Measurements from ENCODE around the gene TBC1D3B.
"Not testable (repeated sequence)": the region's sequence is repeated elsewhere in the genome, so short reads cannot be mapped to it uniquely, and the experiment has no call there.

Gene TBC1D3B

DNA sequence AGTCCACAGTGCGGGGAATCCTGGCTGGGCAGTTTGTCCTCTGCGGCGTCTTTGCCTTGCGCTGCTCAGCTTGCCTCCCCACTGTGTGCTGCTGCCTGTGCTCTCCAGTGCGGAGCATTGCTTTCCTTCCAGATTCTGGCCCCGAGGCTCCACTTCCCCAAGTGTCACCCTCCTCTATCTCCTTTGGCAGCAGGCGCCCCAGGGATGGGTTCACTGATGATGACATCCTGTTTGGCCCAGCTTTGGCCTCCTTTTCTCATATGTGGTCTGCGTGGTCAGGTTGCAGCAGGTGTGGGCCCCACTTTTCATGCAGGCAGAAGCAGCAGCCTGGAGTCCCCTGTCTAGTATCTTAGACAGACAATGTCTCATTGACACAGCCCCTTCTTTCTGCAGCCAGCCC, 25.1 kb upstream of the TBC1D3B start:
- not testable (repeated sequence) for DNase-seq (ENCODE audit: low read depth in 3 of 3, low spot score in 1 of 3)

DNA sequence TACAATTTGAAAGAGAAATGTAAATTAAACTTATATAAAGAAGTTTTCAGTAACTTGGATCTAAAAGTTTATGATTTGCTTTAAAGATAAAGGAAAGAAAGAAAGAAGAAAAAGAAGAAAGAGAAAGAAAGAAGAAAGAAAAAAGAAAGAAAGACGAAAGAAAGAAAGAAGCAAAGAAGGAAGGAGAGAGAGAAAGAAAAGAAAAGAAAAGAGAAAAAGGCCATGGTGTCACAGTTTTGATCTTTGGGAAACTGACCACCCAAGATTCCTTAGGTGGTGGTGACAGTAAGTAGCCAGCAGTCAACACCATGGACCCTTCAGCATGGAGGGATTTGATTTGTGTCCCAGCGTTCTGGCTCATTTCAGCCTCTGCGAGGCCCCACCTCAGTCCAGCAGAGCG, 24.7 kb upstream of the TBC1D3B start:
- not testable (repeated sequence) for DNase-seq (ENCODE audit: low read depth in 3 of 3, low spot score in 1 of 3)

DNA sequence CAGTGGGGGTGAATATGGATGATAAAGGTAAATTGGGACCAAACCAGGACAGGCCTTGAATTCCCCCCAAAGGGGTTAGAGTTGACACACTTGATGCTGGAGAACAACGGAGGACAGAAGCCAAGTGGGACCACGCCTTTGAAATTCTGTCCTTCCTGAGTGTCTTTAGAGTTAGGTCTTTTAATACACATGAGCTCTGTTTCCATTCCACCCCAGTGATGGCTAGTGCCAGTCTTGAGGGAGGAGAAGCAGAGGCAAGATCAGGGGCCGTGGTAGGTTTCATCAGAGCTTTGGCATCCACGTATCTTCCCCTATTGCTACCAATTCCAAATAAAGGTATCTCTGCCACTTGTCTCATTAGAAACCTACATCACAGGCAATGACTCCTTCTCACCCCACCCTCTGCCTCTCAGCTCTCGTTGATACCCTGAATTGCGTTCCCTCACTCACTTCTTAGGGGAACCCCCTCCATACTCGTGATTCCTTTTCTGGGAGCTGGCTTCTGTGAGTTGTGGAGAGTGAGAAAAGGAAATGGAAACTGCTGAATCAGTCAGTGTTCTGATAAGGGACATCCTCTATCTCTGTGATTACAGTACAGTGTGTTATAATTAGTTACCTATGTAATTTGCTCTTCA, 22.5 kb upstream of the TBC1D3B start:
- DNase-seq (ENCODE audit: low read depth in 3 of 3, low spot score in 1 of 3), result no peak

DNA sequence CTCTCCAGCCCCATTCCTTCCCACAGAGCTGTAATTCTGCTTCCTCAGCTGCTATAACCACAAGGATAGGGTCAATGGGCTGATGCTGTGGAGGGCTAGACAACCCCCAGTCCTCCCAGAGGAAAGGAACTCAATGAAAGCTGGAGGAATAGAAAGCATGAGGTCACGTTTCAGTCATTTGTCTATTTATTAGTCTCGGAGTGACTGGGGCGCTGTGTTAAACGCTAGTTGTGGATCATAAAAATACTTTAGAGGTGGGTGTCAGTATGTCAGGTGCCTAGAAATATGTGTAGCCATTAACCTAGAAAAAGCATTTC, 20.9 kb upstream of the TBC1D3B start:
- DNase-seq (ENCODE audit: low read depth in 3 of 3, low spot score in 1 of 3), result no peak

DNA sequence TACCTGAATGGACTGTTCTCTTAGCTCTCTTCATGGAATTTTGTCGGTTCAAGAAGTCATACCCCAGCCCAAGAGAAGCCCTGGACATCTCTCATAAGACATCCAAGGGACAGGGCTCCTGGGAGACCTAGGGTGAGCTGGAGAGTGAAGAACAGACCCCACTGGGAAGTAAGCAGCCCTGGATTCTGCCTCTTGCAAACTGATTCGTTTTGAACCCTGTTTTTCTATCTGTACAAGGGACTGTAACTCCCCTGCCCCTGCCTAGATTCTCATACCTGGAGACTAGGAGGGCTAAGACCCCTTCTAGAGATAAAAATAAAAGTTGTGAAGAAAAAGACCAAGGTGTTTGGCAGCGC, 19.7 kb upstream of the TBC1D3B start:
- no peak for DNase-seq (ENCODE audit: low read depth in 3 of 3, low spot score in 1 of 3)

DNA sequence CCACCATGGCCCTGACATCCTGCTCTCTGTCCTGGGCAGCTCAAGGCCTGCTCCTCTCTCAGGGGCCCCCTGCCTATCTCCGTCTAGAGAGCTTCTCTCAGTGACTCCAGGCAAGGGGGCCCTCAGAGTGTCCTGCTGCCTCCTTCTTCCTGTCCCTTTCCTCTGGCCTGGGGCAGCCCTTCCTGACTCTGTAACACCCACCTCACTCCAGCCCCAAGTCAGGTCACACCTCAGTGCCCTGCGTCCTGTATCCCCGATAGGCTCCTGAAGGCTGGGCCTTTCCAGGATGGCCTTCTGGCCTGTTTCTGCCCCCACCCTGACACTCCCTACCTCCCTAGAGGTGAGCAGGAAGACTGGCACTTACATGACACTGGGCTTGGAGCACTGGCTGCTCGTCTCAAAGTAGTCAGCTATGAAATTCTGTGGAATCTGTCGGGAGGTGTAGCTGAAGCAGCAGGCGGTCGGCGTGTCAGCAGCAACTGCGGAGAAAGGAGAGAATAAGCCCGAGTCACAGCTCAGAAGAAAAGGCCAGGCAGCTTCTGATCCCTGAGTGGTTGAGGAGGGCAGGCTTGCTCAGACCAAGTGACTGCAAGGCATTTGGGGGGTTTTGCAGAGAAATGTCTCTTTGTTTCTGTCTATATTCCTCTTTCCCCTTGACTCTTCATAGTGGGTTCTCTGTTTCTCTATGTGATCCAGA, 19.1 kb upstream of the TBC1D3B start:
- no peak for DNase-seq (ENCODE audit: low read depth in 3 of 3, low spot score in 1 of 3)

DNA sequence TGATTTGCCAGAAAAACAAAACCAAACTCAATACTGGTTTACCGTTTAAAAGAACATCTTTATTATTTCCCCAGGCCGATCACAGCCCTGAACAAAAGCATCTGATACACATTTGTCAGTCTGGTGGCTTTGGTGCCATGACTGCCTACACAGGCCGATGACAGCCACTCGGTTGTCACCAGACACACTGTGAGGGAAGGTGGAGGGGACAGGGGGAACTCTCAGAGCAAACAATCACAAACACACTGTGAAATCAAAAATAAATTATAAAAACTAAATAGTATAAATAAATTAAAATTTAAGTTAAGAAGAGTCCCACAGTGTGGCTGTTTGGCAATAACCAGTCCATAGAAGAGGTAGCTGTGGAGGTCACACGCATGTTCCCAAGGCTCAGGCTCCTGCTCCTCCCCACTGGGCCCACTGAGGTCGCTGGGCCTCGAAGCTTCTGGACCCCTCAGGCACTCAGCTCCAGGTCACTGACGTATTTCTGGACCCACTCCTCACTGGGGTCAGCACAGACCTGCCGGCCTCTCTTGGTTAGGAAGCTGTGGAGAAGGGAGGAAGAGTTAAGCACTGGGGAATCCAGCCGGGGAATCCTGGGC, 18.5 kb upstream of the TBC1D3B start:
- DNase-seq (ENCODE audit: low read depth in 3 of 3, low spot score in 1 of 3), result not testable (repeated sequence)

DNA sequence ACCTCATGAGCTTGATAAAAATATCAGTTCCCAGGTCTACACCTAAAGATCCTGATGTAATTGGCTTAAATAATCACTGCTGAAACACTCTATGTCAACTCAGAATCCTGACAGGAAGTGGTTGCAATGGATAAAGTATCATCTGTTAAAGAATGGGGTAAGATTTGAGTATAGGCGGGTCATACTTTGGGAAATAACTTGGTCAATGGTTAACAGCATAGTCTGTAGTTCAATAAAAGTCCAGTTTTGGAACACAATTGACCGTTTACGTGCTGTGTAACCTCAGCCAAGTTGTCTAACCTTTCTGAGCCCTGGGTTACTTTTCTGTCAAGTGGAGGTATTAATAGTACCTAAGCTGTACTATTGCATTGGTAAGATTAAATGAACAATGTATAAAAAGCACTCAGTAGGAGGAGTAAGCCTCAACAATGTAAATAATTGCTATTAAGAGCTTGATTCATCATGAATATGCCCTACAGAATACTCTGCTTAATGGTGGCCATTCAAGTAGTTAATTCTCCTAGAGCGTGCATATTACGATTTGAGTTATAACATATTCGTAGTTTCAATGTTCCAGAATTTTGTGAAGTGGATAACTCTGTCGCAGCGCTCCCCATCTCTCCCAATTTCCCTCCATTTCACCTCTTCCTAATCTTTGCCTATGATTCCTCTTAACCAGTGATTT, 17.9 kb upstream of the TBC1D3B start:
- not testable (repeated sequence) for DNase-seq (ENCODE audit: low read depth in 3 of 3, low spot score in 1 of 3)

DNA sequence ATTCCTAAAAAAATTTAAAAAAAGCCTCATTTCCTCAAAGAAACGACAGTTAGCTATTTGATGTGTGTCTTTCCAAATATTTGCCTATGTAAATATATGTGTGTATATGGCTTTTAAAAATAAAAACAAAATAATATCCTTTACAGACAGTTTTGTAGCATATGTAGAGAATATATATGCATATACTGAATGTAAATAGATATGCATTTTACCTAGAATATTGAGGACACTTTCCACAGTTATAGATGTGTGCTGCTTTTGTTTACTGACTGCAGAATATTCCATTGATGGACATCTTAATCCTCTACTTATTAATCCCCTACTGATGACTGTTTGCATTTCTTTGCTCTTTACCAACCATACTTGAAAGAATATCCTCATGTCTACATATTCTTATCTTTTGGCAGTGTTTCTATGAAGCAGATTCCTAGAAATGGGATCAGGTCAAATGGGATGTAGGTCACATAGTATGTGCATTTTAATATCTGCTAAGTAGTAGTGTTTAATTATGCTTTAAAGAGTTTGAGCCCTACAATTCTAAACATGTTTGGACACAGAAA, 16.9 kb upstream of the TBC1D3B start:
- no peak for DNase-seq (ENCODE audit: low read depth in 3 of 3, low spot score in 1 of 3)

DNA sequence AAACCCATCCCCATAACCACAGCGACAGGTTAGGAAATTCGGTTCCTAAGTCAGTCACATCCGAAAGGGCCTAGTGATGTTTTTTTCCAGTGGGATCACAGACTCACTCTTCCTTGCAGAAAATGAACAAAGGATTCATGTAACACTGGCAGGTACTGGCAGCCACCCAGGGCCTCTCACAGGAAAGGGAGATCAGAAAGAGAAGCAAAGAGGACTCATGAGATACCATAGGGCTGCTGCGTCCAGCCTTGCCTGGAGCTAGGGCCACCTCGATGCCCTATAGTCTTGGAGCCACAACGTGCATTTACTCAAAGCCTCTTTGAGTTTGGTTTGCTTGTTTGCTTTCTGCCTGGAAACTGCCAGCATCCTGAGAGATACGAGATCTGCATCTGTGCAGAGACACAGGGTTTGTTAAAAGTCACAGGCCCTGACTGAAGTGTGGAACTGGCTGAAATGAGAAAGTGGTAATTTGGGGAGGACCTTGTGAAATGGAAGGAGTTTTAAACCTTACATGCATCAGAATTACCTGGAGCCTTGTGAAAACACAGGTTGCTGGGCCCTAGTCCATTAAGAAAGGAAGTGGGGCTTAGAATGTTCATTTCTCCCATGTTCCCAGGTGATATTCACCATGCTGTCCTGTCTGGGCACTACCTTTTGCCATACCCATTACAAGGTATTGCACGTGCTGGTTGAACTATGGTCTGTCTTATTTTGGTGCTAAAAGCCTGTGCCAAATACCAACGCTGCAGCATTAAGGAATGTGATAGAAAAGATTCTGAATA, 14.3 kb upstream of the TBC1D3B start:
- DNase-seq (ENCODE audit: low read depth in 3 of 3, low spot score in 1 of 3), result not testable (repeated sequence)

DNA sequence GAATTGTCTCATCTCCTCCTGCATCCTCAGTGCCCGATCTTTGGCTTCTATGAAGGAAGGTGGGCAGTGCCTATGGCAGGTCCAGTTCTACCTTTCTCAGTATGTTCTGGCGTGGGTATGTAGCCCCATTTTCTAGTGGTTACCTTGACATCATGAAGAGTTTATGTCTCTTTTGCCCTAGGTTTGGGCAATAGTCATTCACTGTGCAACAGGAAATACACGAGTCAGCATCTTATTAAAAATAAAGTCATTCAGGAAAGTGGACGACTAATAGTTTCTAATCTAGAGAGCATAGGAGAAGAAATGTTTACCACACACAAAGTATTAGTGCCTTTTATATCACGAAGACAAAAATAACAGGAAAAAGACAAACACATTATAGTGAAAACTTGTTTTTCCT, 13.6 kb upstream of the TBC1D3B start:
- not testable (repeated sequence) for DNase-seq (ENCODE audit: low read depth in 3 of 3, low spot score in 1 of 3)

DNA sequence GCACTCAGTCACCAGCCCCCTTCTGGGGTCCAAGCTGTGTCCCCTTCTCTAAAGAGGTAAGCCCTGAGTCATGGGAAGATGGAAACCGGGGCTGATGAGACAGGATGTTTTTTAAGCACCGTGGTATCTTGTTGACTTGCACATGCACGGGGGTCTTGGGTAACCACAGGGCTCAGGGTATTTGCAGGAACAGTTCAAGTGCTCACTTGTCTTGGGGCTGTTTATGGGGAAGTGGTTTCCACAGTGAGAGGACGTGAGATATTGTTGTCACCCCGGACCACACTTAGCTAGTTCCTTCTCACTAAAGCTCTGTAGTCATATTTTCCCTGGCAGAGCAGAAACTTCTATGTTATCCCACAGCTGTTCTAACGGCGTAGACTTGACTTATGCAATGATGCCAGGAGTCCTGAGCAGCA, 12.5 kb upstream of the TBC1D3B start:
- DNase-seq (ENCODE audit: low read depth in 3 of 3, low spot score in 1 of 3), result no peak

DNA sequence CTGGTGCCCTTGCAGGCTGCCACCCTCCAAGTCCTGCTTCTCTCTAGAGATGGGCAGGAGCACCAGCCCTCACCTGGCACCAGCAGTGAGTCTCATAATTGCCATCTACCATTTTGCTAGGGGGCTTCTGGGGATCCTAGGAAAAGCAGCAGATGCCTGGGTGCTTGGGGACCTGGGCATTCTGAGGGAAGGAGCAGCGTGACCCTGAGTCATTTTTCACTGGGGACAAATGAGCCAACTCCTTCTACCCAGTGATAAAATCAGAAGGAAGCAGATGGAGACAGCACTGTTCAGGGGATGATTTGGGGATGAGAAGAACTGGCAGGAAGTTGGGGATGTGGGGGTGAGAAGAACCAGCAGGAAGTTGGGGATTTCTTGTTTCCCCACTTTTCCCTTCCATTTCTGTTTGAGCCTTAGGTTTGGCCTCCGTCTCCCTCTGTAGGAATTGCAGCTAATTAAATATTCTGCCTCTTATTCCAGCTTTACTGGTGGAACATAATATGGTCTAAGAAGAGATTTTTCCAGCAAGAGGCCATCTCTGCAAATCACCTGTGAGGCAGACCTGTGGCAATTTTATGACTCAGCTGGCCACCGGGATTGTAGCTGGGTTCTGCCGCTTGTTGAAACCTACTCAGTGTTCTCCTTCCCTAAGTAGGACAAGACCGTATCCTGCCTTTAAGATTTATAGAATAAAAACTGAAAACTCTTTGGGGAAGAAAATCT, 11.7 kb upstream of the TBC1D3B start:
- not testable (repeated sequence) for DNase-seq (ENCODE audit: low read depth in 3 of 3, low spot score in 1 of 3)

DNA sequence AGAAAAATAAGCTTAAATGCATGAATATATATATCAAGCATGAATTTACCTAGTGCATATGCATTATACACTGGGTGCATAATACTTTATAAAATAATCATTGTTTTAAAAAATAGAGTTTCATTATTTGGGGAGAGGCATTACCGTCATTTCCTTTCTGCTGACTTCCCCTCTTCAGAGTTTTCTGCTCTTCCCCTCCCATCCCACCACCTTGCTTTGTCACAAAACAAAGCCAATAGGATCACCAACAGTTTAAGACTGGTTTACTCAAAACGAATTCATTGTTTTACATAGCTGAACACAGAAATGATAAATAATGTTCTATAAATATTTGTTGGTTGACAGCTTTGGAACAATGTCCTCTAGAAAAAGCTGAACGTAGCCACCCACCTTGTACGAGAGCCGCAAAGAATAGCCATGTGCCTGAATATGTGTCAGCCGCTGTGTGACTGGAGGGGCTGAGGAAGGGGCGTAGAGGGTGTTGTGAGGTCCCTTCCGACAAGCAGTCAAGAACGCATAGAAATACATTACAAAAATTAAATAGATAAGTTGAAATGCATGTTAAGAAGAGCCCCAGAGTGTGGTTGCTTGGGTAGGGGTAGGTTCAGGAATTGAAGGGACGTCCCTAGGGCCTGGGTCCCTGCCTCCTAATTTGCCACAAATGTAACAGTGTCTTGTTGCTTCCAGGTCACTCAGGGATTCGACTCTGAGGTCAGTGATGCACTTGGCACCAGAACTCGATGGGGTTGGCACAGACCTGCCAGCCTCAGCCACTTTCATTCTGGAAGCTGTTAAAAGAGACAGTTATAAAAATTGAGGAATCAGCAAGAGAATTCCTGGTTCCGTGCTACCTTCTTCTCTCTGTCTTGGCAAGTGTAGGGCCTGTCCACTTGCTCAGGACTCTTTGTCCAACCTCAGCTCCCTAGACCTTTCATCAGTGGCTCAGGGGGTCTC, 10.7 kb upstream of the TBC1D3B start:
- DNase-seq (ENCODE audit: low read depth in 3 of 3, low spot score in 1 of 3), result not testable (repeated sequence)

DNA sequence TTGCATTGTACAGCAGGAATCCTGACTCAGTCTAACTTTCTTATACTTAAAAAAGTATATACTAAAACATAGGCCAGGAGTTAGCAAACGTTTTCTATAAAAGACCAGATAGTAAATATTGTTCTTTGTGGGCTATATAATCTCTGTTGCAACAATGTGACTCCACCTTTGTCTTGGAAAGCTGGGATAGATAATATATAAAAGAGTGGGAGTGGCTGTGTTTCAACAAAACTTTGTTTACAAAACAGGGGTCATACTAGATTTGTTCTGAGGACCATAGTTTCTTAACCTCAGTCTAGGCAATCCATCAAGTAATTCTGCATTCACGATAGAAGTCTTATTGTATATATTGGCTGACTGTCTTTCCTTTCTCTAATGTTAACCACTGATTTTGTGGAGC, 9.0 kb upstream of the TBC1D3B start:
- no peak for DNase-seq (ENCODE audit: low read depth in 3 of 3, low spot score in 1 of 3)

DNA sequence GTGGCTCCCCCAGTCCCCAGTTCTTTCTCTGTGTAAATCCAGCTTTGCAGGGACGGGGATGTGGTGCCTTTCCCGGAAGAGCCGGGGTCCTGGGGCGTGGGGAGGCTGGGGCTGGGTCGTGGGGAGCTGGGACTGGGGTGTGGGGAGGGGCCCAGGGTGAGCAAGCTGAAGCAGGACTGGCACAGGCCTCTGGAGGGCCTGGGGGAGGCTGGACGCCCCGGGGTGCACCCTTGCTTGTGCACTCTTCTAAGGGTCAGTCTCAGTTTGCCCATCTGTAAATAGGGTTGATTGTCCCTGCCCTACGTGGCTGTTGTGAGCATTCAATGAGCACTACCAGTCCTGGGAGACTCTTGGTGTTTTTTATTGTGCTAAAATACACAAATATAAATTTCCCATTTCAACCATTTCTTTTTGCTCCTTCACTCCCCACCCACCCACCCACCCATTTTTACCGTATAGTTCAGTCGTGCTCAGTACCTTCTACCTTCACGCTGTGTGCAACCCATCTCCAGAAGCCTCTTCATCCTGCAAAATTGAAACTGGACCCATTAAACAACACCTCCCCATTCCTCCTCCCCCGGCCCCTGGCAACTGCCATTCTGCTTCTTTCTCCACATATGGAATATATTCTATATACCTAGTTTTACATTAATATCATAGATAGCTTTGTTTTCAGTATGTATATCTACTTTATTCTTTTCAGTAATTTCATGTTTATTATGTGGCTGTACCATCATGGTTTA, 7.8 kb upstream of the TBC1D3B start:
- no peak for DNase-seq (ENCODE audit: low read depth in 3 of 3, low spot score in 1 of 3)

DNA sequence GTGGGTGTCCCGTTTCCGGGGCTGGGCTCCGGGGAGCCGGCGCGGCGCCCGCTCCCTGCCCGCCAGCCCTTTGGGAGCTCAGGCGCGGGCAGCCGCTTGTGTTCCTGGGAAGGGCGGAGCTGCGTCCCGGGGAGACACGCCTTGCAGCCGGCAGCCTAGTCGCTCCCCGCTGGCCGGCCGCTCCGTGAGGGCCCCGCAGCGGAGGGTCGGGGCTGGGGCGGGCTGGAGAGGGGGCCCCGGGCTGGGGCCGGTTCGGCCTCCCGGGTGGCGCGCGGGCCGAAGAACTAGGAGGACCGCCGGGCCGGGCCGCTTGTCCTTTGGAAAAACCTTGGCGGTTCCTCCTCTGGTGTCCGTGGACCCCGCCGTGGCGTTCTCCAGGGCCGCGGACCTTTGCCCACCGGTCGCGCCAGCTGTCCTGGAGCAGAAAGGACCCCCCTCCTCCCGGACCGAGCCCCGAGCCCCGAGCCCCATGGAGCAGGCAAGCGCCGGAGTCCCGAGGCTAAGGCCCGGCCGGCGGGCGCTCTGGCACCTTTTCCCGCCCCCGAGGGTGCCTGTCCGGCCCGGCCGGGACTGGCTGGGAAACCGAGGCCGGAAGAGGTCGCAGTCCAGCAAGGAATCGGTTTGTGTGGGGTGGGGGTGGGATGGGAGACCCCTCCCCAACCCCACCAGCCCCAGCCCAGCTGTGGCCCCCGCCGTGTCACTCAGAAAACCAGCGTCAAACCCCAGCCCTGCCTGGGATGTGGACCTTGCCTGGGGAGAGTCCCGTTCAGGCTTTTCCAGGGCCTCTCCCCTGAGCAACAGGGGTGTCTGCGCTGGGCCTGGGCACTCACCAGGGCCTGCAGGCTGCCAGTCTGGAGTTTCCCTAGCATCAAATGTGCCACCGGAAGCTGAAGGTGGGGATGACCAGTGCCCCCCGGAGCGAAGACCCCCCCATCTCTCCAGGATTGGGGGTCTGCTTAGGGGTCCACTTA, 6.8 kb upstream of the TBC1D3B start:
- DNase-seq (ENCODE audit: low read depth in 3 of 3, low spot score in 1 of 3), result no peak

Measured in stimulated activated CD4-positive, alpha-beta T cell treated with anti-CD3 and anti-CD28 coated beads, TNF-alpha, amount 100 ng/mL, for 1 hour (primary cell).